GM13976 (cell line): ENCODE results near the gene SHB.

ENCODE experiments used
- DNase-seq: peaks from one replicate; pipeline ENCODE4 v3.0.0; 2012; ENCODE audit warnings: low spot score
- in situ Hi-C: fragments of 300-500 bp; cut with MboI; formaldehyde crosslinking; loops from one replicate; pipeline ENCODE4 v1.12.0; 2022; ENCODE audit warnings: low sequenced_read_pairs, mixed read lengths, inconsistent platforms; ENCODE audit not compliant: unreplicated experiment
- TF ChIP-seq, protein P1 (sequence below): IDR thresholded peaks from 2 replicates; pipeline ENCODE4 v1.5.1; 2012; ENCODE audit warnings: borderline replicate concordance, mild to moderate bottlenecking; ENCODE audit not compliant: insufficient read depth; ENCODE audit errors: extremely low read depth, missing control alignments, control extremely low read depth

The SHB gene

GRCh38 chr9:37925786-37926736, 143.0 kb downstream of the SHB start:
- in situ Hi-C loops = no loop called here
- no peak for DNase-seq
- TF ChIP-seq, protein P1, sequence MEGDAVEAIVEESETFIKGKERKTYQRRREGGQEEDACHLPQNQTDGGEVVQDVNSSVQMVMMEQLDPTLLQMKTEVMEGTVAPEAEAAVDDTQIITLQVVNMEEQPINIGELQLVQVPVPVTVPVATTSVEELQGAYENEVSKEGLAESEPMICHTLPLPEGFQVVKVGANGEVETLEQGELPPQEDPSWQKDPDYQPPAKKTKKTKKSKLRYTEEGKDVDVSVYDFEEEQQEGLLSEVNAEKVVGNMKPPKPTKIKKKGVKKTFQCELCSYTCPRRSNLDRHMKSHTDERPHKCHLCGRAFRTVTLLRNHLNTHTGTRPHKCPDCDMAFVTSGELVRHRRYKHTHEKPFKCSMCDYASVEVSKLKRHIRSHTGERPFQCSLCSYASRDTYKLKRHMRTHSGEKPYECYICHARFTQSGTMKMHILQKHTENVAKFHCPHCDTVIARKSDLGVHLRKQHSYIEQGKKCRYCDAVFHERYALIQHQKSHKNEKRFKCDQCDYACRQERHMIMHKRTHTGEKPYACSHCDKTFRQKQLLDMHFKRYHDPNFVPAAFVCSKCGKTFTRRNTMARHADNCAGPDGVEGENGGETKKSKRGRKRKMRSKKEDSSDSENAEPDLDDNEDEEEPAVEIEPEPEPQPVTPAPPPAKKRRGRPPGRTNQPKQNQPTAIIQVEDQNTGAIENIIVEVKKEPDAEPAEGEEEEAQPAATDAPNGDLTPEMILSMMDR = no peak

DNA sequence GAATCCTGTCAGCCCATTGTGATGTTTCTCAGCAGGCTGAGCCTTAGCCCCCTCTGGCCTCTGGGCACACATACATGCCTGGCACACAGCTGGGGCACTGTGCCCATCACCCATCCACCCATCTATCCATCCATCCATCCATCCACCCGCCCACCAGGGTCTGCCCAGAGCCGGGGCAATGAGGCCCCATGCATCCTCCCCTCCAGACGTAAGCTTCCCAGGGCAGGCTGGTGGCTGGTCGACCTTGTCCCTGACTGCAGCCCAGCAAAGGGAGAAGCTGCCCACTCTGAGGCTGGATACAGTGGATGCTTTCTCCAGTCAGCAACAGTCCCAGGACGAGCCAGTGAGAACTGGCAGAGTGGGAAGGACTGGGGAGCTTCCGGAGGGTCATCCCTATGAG, 144.0 kb downstream of the SHB start:
- DNase-seq = no peak
- in situ Hi-C loops = no loop called here
- TF ChIP-seq, protein P1 = no peak

- DNase-seq = no peak
- TF ChIP-seq, protein P1 = no peak
- in situ Hi-C loops = no loop called here
Observed at GRCh38 chr9:37924538-37924937, 144.5 kb downstream of the SHB start.

GRCh38 chr9:37923796-37924427, 145.1 kb downstream of the SHB start:
- no peak for DNase-seq
- in situ Hi-C loops = no loop called here
- TF ChIP-seq, protein P1 = no peak

- DNase-seq = no peak
- TF ChIP-seq, protein P1 = no peak
- in situ Hi-C loops = no loop called here
Observed at GRCh38 chr9:37923118-37923795, 145.8 kb downstream of the SHB start.

DNA sequence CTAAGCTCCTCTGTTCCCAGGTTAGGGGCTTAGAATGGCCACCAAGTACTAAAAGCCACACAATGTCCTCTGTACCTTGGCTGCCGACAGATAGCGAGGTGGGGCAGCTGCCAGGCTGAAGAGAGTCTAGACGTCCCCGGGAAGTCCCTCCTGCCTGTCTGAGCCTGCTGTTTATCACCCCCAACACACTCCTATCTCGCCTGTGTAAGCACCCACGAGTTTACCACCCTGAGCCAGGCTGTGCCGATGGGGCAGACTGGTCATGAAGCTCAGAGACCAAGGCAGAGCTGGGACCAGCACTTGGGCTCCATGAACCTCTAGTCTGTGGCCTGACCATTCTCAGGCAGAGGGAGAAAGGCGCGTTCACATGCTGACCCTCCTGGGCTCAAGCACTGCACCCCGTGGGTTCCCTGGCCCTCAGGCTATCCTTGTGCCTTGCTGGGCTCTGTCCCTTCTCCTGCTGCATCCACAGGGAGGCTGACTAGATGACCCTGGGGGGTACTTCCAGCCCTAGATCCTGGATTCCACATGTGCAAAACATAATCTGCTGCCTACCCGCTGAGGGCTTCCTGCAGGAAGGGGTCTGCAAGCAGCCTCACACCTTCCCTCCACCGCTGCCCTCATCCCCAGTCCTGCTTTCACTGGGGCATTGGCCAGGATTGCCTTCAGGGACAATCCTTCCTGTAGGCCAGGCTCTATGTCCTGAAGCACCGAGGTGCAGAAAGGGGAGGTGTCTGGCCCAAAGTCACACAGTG, 146.5 kb downstream of the SHB start:
- DNase-seq = no peak
- TF ChIP-seq, protein P1 = no peak
- in situ Hi-C loops = no loop called here
